ENCODE results near the gene HMX2.

- TF ChIP-seq HDAC2 (IDR thresholded peaks at IDR 0.05; ENCODE audit: borderline replicate concordance in 1 of 2, low read depth in 2 of 2, low read length in 2 of 2) (no peak), CTCF (IDR thresholded peaks at IDR 0.05; ENCODE audit: control extremely low read depth in 1 of 3, insufficient read depth in 1 of 3, low read depth in 1 of 3, low read length in 3 of 3) (no peak), JUN (IDR thresholded peaks at IDR 0.05; ENCODE audit: low read depth, low read length) (no peak), CEBPB (IDR thresholded peaks at IDR 0.05; ENCODE audit: low read depth, low read length) (no peak)
Observed at GRCh38 chr10:123141791-123142700, 5.9 kb upstream of the HMX2 start.
